HG03159 (cell line): ENCODE measurements around the gene C6orf47.
"Not testable (repeated sequence)": the region's sequence is repeated elsewhere in the genome, so short reads cannot be mapped to it uniquely, and the experiment has no call there.

ENCODE experiments used
- ATAC-seq: cut with Tn5 transposase; IDR thresholded peaks from one replicate; pipeline ENCODE4 v1.9.1; 2021; ENCODE audit warnings: mild to moderate bottlenecking, moderate library complexity; ENCODE audit not compliant: unreplicated experiment

C6orf47 gene

GRCh38 chr6:31660381-31661261 lies at the start of gene C6orf47:
Gene C6orf47 (minus strand): TSS chr6:31660778. CDS start chr6:31659947, 831 bp downstream.
- peak; percentile 38 for ATAC-seq

DNA sequence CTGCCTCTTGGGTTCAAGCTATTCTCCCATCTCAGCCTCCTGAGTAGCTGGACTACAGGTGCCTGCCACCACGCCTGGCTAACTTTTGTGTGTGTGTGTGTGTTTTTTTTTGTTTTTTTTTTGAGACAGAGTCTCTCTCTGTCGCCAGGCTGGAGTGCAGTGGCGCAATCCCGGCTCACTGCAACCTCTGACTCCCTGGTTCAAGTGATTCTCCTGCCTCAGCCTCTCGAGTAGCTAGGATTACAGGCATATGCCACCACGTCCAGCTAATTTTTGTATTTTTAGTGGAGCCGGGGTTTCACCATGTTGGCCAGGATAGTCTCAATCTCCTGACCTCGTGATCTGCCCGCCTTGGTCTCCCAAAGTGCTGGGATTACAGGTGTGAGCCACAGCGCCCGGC lies 48.6 kb upstream of the C6orf47 start:
- not testable (repeated sequence) for ATAC-seq

DNA sequence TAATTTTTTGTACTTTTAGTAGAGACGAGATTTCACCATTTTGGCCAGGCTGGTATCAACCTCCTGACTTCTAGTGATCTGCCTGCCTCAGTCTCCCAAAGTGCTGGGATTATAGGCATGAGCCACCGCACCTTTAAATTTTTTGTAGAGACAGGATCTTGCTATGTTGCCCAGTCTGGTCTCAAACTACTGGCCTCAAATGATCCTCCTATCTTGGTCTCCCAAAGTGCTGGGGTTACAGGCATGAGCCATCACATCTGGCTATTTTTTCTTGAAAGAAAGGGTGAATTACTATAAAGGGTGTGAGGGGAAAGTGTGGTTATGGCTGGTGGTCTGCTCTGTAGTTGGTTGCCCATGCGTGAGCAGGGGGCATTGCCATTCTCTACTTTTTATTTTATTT lies 47.6 kb upstream of the C6orf47 start:
- ATAC-seq, result no peak

- ATAC-seq, result no peak
Measured at GRCh38 chr6:31707701-31708100, 47.1 kb upstream of the C6orf47 start.

GRCh38 chr6:31706599-31706998 lies 46.0 kb upstream of the C6orf47 start, which contains the start of gene LY6G6F:
Gene LY6G6F (plus strand): TSS chr6:31706866. CDS start chr6:31706907, 41 bp downstream.
- no peak for ATAC-seq

DNA sequence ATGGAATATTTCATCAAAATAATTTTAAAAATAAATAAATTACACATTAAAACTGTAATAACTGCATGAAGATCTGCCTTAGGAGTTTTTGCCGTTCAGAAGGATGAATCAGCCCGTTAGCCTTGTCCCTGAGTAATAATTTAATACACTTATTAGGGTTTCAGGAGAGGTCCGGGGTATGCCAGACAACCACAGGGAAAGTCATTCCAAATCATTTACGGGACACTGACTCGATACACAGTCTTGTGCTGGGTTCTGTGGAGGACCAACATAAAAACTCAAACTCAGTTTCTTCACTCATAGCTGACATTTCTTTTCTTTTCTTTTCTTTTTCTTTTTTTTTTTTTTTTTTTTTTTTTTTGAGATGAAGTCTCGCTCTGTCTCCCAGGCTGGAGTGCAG lies 45.4 kb upstream of the C6orf47 start:
- ATAC-seq, result no peak

DNA sequence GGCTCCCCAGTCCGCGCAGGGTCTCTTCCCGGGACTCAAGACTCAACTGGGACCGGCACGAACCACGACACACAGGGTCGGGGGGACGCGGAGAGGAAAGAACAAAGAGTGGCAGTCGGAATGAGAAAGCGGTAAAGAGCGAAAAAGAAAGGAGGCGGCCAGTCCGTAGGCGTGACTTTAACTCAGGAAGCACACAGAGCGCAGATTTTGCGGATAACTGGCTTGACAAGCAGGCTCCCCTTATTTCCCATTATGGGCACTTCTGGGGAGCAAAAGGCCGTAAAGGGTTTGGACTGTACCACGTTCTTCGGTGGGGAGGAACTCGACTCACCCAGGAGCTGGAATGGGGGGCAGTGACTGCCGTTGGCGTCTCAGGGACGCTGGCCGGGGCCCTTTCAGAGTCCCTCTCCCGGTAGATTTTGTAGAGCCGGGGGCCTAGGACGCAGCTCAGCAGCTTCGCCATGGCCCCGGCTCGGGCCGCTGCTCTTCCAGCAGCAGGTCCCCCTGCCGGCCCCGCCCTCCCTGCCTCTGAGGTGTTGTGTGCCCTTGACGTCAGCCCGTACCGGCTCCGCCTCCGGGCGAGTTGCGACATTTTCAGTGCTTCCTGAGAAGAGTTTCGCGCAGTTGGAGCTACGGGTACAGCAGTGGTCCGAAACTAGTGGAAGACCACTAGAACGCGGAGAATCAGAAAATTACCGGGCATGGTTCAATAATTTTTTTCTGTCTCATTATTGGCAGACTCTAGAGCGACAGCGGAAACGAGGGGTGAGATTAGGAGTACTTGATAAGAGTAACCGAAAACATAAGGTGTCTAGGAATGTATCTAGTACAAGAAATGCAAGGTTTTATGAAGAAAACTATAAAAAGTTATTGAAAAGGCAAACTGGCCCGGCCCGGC lies 42.5 kb upstream of the C6orf47 start, which contains the start of gene ABHD16A:
Gene ABHD16A, minus strand, starts transcription at position 506 of the 898 bp plus-strand sequence. Its CDS starts 43 bp downstream, at position 463.
- ATAC-seq, result peak; percentile 84

DNA sequence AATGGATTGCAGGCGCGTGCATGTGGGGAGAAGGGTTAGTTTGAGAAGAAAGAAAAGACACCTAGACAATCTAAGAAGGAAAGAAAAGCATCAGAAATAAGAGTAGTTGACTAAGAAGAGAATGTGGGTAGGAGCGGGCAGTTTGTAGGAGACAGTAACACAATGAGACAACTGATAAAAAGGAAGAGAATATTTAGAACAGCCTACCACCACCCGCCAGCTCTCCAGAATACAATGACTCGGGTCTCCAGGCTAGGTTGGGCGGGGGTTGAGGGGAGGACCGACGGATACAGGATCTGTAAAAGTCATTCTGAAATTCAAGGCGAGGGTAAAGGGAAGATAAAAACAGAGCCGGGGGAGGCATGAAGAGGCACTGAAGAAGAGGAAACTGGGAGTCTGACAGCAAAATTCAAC lies 41.8 kb upstream of the C6orf47 start:
- no peak for ATAC-seq

- ATAC-seq, result no peak
Measured at GRCh38 chr6:31701666-31702404, 41.3 kb upstream of the C6orf47 start.

DNA sequence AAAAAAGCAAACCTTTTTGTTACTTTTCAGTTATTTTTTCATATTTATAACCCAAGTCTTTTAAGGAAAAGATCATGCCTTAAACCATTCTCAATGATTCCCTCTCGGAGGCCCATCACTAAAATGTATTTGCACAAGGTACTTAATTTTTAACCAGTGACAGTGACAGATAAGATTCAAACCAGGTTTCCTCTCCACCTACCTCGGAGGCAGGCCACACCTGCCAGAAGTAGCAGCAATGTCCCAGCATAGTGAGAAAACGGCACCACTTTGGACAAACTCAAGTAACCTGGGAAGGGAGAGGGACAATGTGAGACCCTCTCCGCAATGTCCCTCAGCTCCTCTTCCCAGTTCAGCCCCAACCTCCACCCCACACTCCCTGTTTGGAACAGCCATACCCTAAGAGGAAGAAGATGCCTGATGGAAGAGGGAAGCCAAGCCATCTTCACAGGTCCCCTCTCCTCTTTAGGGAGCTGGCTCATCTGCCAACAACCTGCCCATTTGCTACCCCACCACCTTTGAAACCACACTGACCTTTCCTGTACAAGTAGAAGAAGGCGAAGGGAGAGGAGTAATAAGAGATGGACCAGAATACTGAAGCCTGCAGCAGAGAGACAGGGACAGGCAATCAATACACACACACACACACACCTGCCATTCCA lies 40.3 kb upstream of the C6orf47 start:
- no peak for ATAC-seq

DNA sequence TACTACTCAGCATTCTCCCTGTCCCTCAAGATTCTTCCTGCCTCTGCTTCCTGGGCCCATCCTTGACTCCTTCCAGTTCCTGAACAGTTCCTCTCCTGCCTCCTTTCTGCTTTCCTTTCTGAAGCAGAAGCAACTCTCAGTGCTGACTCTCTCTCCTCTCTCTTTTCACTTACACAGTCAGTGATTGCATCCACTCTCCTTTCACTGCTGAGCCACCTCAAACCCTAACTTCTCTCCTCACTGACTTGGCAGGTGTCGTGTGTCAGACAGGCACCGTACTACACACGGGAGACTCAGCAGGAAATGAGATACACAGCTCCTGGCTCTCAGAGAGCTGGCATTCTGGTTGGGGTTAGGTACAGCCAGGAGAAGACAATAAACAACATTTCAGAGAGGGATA lies 37.0 kb upstream of the C6orf47 start:
- no peak for ATAC-seq

GRCh38 chr6:31693535-31693934 lies 33.0 kb upstream of the C6orf47 start:
- no peak for ATAC-seq

DNA sequence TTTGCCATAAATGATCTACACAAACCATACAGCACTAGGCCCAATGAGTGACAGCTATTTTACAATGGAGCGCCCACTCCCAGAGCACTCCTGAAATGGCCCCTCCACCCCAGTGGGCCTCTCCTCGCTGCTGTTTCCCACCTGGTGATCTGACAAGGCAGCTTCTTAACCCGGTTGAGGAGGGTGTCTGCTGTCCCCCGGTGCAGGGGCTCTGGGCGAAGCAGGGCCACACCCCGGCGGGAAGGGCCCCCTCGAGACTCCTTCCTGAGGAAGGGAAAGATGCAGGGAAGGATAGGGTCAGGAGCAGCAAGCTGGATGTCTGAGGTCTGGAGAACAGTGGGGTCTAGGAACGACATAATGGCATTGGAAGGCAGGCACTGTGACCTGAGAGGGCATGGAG lies 32.3 kb upstream of the C6orf47 start:
- ATAC-seq, result no peak

GRCh38 chr6:31692353-31692752 lies 31.8 kb upstream of the C6orf47 start:
- no peak for ATAC-seq

GRCh38 chr6:31691564-31692108 lies 31.1 kb upstream of the C6orf47 start:
- ATAC-seq, result no peak

DNA sequence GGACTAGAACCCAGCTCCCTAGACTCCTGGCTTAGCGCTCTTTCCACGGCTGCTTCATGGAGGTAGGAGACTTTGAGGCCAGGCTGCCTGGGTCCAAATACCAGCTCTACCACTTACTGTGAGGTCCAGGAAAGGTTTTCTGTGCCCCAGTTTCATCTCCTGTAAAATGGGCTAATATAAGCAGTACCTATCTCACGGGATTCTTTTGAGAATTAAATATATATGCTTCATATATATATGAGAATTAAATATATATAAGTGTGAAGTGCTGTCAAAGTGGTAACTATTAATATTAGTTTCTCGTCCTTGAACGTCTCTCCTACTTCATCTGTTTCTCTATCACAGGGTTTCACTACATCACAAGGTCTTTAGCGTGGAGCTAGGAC lies 30.5 kb upstream of the C6orf47 start:
- no peak for ATAC-seq

- no peak for ATAC-seq
Measured at GRCh38 chr6:31690231-31691077, 29.9 kb upstream of the C6orf47 start.

- no peak for ATAC-seq
Measured at GRCh38 chr6:31689249-31690110, 28.9 kb upstream of the C6orf47 start.
